Measurements from ENCODE around the gene GPR3.

Gene GPR3

DNA sequence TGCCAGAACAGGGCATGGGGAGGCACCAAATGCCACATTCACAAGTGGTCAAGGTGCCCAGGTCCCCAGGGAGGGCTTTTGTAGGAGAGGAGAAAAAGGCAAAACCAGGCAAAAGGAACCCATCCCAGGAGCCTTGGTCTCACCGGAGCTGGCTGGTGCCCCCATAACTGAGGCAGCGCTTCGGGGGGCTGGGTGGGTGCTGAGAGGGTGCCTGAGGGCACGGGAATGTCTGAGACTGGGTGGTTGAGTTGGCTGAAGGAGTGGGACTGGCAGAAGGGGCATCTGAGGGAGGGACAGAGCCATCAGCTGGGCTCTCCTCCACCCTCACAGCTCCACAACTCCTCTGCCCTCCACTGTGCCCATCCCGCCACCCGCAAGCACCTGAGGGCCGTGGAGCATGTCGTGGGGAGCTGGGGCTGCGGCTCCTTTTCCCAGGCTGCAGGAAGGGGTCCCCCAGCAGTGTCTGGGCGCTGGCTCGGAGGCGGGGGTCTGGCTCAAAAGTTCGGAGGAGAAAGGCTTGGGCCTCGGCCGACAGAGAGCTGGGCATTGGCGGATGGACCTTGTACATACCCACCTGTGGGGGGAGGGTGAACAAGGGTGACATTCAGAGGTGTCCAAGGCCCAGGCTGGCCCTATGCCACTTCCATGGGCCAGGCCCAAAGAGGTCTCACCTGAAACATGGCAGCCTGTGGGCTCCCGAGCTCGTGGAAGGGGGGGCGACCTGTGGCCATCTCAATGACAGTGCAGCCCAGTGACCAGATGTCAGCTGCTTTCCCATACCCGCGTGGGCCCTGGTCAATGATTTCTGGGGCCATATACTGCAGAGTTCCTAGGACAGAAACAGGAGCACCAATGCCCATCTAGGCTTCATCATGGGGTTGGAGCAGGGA is 34.1 kb upstream of the GPR3 start:
- TF ChIP-seq, protein P1, sequence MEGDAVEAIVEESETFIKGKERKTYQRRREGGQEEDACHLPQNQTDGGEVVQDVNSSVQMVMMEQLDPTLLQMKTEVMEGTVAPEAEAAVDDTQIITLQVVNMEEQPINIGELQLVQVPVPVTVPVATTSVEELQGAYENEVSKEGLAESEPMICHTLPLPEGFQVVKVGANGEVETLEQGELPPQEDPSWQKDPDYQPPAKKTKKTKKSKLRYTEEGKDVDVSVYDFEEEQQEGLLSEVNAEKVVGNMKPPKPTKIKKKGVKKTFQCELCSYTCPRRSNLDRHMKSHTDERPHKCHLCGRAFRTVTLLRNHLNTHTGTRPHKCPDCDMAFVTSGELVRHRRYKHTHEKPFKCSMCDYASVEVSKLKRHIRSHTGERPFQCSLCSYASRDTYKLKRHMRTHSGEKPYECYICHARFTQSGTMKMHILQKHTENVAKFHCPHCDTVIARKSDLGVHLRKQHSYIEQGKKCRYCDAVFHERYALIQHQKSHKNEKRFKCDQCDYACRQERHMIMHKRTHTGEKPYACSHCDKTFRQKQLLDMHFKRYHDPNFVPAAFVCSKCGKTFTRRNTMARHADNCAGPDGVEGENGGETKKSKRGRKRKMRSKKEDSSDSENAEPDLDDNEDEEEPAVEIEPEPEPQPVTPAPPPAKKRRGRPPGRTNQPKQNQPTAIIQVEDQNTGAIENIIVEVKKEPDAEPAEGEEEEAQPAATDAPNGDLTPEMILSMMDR (IDR thresholded peaks at IDR 0.05; ENCODE audit: extremely low read depth, insufficient read depth, missing control alignments): no peak
- no peak for DNase-seq (ENCODE audit: low spot score)
- in situ Hi-C loops (cut with MboI; ENCODE audit: low pct_unique_long_range_greater_than_20kb, low sequenced_read_pairs, unreplicated experiment): no loop called here

GRCh38 chr1:27358928-27359313 is 33.5 kb upstream of the GPR3 start:
- TF ChIP-seq, protein P1 (IDR thresholded peaks at IDR 0.05; ENCODE audit: extremely low read depth, insufficient read depth, missing control alignments): no peak
- no peak for DNase-seq (ENCODE audit: low spot score)
- in situ Hi-C loops (cut with MboI; ENCODE audit: low pct_unique_long_range_greater_than_20kb, low sequenced_read_pairs, unreplicated experiment): no loop called here

DNA sequence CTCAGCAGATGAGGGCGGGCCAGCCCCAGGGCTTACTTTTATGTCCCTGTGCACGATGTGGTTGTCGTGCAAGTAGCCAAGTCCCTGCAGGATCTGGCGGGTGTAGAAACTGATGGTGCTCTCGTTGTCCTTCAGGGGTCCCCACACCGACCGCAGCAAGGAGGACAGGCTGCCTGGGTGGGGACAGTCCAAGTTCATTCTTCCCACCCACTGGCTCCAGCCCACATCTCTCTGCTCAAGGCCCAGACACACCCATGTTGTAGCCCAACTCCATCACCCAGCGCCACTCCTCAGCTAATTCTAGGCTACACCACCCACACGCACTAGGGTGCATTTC is 32.6 kb upstream of the GPR3 start:
- TF ChIP-seq, protein P1 (IDR thresholded peaks at IDR 0.05; ENCODE audit: extremely low read depth, insufficient read depth, missing control alignments): no peak
- DNase-seq (ENCODE audit: low spot score): no peak
- in situ Hi-C loops (cut with MboI; ENCODE audit: low pct_unique_long_range_greater_than_20kb, low sequenced_read_pairs, unreplicated experiment): no loop called here

DNA sequence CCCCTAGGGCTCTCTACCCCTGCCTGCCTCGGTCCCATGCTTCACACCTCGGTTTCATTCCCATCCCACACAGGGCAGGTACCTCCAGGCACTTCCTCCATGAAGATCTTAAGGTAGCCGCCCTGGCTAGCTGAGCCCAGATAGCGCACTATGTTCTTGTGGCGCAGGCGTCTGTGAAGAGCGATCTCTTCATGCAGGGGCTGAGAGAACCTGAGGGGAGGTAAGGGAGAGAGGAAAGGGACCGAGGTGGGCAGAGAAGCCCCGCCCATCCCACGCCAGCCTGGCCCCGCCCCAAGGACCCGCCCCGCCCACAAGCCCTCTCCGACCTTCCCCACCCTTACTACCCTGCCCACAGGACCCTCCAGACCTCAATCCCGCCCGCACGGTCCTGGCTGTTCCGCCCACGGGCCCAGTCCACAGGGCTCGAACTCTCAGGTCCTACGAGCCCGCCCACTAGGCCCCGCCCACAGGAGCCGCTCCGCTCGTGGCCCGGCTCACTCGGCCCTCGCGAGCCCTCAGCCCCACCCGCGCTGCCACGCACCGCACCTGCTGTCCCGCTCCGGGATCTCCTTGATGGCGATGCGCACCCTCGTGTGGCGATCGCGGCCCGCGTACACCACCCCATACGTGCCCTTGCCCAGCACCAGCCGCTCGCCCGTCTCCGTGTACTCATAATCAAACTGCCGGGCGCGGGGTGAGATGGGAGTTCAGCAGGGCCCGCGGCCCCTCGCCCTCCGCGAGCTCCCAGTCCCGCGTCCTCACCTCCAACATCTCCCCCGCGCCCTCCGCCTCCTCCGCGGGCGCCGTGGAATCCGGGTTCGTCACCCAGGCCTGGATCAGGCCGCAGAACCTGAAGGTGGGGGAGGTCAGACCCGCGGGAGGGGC is 32.0 kb upstream of the GPR3 start:
- TF ChIP-seq, protein P1 (IDR thresholded peaks at IDR 0.05; ENCODE audit: extremely low read depth, insufficient read depth, missing control alignments): no peak
- peak; percentile 71 for DNase-seq (ENCODE audit: low spot score)
- in situ Hi-C loops (cut with MboI; ENCODE audit: low pct_unique_long_range_greater_than_20kb, low sequenced_read_pairs, unreplicated experiment): no loop called here

DNA sequence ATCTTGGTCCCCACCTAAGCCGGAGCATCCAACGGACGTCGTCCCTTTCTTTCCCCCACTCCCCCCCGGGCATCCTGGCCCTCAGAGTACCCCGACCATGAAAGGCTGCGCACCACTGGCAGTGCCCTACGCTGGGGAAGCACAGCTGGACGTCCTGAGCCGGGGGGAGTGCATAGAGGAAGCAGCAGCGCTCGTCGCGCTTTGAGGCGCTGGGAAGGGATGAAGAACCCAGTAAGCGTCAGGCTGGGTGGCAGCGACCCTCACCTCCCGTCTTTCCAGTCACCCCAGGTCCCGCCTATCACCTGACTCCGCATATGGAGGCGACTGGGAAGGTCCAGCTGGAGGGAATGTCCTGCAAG is 31.4 kb upstream of the GPR3 start:
- DNase-seq (ENCODE audit: low spot score): no peak
- in situ Hi-C loops (cut with MboI; ENCODE audit: low pct_unique_long_range_greater_than_20kb, low sequenced_read_pairs, unreplicated experiment): no loop called here
- TF ChIP-seq, protein P1 (IDR thresholded peaks at IDR 0.05; ENCODE audit: extremely low read depth, insufficient read depth, missing control alignments): no peak

DNA sequence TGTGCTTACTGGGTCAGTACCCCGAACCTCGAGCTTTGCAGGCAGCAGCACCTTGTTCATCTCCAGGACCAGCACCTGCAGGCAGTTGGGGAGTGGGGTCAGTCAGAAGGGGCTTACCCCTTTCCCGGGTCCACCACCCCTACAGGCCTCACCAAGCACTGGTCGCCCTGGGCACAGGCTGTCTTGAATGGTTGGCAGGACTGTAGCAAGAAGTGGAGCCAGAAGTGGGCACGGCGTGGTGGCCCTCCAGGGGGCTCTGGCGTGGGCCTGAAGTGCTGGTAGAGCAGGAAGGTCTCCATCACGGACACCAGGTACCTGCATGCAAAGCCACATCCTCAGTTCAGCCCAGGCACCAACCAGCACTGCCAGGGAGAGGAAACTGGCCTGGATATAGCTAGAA is 30.9 kb upstream of the GPR3 start:
- no peak for DNase-seq (ENCODE audit: low spot score)
- in situ Hi-C loops (cut with MboI; ENCODE audit: low pct_unique_long_range_greater_than_20kb, low sequenced_read_pairs, unreplicated experiment): no loop called here
- TF ChIP-seq, protein P1 (IDR thresholded peaks at IDR 0.05; ENCODE audit: extremely low read depth, insufficient read depth, missing control alignments): no peak

Measured in GM13977 (cell line).